Myocyte (in vitro differentiated cells): ENCODE measurements around the gene LRP5. TPM values are rescaled to one million over a fixed set of nuclear protein-coding genes. Genes with fewer than 3 reads are reported as not detected.

Source experiments
- DNase-seq: peaks from one replicate; pipeline ENCODE4 v3.0.0-alpha.2; 2012; ENCODE audit warnings: low read depth
- total RNA-seq: library from RNA; depleted of rRNA; stranded (reverse); fragments of >200 nt; gene quantifications from 2 replicates; pipeline ENCODE4 v1.2.3, GENCODE V29; 2014

Gene LRP5
- total RNA-seq, 1 donor from 2014 or later, result 48.8 TPM

DNA sequence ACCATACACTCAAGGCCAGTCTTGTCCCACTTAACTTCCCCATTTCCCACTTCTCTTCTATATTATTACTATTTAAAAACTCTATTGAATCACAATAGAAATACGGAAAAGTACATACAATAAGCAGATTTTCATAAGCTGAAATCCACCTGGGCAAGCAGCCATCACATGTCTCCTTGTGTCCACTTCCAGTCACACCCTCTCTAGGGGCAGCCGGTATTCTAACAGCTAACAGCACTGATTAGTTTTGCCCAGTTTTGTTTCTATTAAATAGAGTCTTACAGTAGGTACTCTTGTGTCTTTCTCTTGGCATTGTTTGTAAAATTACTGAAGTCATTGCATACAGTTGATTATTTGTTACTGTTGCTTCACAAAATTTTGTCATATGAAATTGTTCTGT lies 185.9 kb downstream of the LRP5 start:
- no peak for DNase-seq

Other genes starting within 250 kb of the LRP5 start
- 12.0 and 15.3 TPM in 2 replicates for gene CHKA, start 191.2 kb upstream of the LRP5 start, total RNA-seq
- 40.6 and 42.3 TPM in 2 replicates for gene KMT5B, start 99.3 kb upstream of the LRP5 start, total RNA-seq
- gene C11orf24, start 40.6 kb upstream of the LRP5 start, total RNA-seq, result 78.5 and 87.0 TPM in 2 replicates
- gene PPP6R3, start 148.2 kb downstream of the LRP5 start, total RNA-seq, result 101 and 113 TPM in 2 replicates